ENCODE results near the gene VAC14.

The VAC14 gene

DNA sequence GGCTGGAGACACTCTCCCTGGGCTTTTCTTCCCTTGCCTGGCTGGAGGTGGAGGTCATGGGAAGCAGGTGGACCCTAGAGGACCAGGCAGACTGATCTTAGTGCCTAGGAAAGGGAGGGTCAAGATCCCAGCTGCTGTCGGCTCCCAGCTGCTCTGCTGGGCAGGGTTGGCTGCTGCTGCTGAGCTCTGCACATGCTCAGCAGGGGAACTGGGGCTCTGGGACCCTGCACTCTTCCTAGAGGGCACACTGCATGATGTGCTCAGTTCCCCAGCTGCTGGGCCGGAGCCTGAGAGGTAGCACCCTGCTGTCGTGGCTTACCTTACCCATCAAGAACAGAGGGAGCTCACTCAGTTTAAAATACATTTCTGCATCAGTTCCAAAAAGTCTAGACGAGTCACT, 34.3 kb downstream of the VAC14 start:
- Histone ChIP-seq H3K79me2 (ENCODE audit: insufficient read depth, low read length) (no peaks in the 10 kb centered on the region), H3K9me3 (ENCODE audit: insufficient read depth, low read depth, low read length) (no peaks in the 10 kb centered on the region), H3K27me3 (ENCODE audit: insufficient read depth, low read length, poor library complexity, severe bottlenecking) (no peaks in the 10 kb centered on the region), H3K4me1 (ENCODE audit: insufficient read depth, low read length, poor library complexity, severe bottlenecking) (no peaks in the 10 kb centered on the region), H3K4me3 (ENCODE audit: low read length, poor library complexity, severe bottlenecking) (no peak overlapping the region), H4K20me1 (ENCODE audit: insufficient read depth, low read length, poor library complexity, severe bottlenecking) (no peaks in the 10 kb centered on the region), H3K36me3 (ENCODE audit: insufficient read depth, low read length) (peaks cover 8% of the 10 kb centered on the region; the same call in 1 of the 2 replicates), H3K9me2 (replicated peaks; ENCODE audit: low read depth, low read length) (no peaks in the 10 kb centered on the region), H3K4me2 (ENCODE audit: low read depth, low read length, poor library complexity, severe bottlenecking) (no peak overlapping the region), H3F3A (ENCODE audit: low read depth) (no peaks in the 10 kb centered on the region), H2AFZ (ENCODE audit: low read length) (no peak overlapping the region), H3K9ac (ENCODE audit: low read depth, low read length, poor library complexity, severe bottlenecking) (no peak overlapping the region)
- TF ChIP-seq EZH2phosphoT487 (IDR thresholded peaks at IDR 0.05; ENCODE audit: borderline replicate concordance) = no peak
- TF ChIP-seq, protein P1, sequence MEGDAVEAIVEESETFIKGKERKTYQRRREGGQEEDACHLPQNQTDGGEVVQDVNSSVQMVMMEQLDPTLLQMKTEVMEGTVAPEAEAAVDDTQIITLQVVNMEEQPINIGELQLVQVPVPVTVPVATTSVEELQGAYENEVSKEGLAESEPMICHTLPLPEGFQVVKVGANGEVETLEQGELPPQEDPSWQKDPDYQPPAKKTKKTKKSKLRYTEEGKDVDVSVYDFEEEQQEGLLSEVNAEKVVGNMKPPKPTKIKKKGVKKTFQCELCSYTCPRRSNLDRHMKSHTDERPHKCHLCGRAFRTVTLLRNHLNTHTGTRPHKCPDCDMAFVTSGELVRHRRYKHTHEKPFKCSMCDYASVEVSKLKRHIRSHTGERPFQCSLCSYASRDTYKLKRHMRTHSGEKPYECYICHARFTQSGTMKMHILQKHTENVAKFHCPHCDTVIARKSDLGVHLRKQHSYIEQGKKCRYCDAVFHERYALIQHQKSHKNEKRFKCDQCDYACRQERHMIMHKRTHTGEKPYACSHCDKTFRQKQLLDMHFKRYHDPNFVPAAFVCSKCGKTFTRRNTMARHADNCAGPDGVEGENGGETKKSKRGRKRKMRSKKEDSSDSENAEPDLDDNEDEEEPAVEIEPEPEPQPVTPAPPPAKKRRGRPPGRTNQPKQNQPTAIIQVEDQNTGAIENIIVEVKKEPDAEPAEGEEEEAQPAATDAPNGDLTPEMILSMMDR (conservative IDR thresholded peaks at IDR 0.05; ENCODE audit: low read length) = no peak

DNA sequence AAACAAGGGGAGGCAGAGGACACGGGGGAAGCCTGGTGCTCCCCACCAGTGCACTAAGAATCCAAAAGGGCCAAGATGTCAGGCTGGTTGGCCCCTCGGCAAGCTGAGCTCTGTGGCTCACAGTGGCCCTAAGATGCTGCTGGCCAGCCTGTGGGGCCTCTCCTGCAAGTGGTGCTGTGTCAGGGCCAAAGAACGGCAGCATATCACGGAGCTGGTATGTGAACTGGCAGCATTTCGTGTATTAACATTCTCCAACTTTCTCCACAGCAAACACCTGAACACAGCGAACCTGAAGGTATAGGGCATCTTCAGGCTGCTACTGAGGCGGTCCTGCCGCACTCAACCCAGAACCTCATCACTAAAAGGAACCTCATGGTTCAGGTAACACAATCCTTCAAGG, 34.8 kb downstream of the VAC14 start:
- Histone ChIP-seq H2AFZ (ENCODE audit: low read length) (no peak overlapping the region), H4K20me1 (ENCODE audit: insufficient read depth, low read length, poor library complexity, severe bottlenecking) (no peaks in the 10 kb centered on the region), H3K9me2 (replicated peaks; ENCODE audit: low read depth, low read length) (no peaks in the 10 kb centered on the region), H3K27me3 (ENCODE audit: insufficient read depth, low read length, poor library complexity, severe bottlenecking) (no peaks in the 10 kb centered on the region), H3K4me3 (ENCODE audit: low read length, poor library complexity, severe bottlenecking) (no peak overlapping the region), H3F3A (ENCODE audit: low read depth) (no peaks in the 10 kb centered on the region), H3K9me3 (ENCODE audit: insufficient read depth, low read depth, low read length) (no peaks in the 10 kb centered on the region), H3K9ac (ENCODE audit: low read depth, low read length, poor library complexity, severe bottlenecking) (no peak overlapping the region), H3K4me2 (ENCODE audit: low read depth, low read length, poor library complexity, severe bottlenecking) (no peak overlapping the region), H3K79me2 (ENCODE audit: insufficient read depth, low read length) (no peaks in the 10 kb centered on the region), H3K4me1 (ENCODE audit: insufficient read depth, low read length, poor library complexity, severe bottlenecking) (no peaks in the 10 kb centered on the region), H3K36me3 (ENCODE audit: insufficient read depth, low read length) (peaks cover 8% of the 10 kb centered on the region; the same call in 1 of the 2 replicates)
- TF ChIP-seq, protein P1 (conservative IDR thresholded peaks at IDR 0.05; ENCODE audit: low read length) = no peak
- no peak for TF ChIP-seq EZH2phosphoT487 (IDR thresholded peaks at IDR 0.05; ENCODE audit: borderline replicate concordance)

DNA sequence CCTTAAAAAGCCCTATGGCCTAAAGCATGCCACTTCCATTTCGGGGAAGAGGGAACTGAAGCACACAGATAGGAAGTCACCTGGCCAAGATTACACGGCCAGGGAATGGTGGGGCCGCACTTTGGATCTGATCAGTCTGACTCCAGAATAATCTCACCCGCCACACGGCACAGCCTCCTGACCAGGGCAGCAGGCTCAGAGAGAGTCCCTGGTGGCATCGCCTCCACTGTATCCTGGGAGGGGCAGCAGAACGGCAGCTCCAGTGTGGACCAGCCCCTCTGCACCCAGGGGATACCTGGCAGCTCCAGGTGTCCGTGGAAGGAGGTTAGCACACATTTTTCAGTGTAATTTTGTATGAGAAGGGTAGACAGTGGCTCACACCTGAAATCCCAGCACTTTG, 35.5 kb downstream of the VAC14 start:
- H3K4me3 ChIP-seq (ENCODE audit: low read length, poor library complexity, severe bottlenecking) = no peak overlapping the region
- no peaks in the 10 kb centered on the region for H3K27me3 ChIP-seq (ENCODE audit: insufficient read depth, low read length, poor library complexity, severe bottlenecking)
- TF ChIP-seq, protein P1 (conservative IDR thresholded peaks at IDR 0.05; ENCODE audit: low read length) = no peak
- no peak for TF ChIP-seq EZH2phosphoT487 (IDR thresholded peaks at IDR 0.05; ENCODE audit: borderline replicate concordance)
- no peaks in the 10 kb centered on the region for H4K20me1 ChIP-seq (ENCODE audit: insufficient read depth, low read length, poor library complexity, severe bottlenecking)
- H3K9ac ChIP-seq (ENCODE audit: low read depth, low read length, poor library complexity, severe bottlenecking) = no peak overlapping the region
- no peaks in the 10 kb centered on the region for H3F3A ChIP-seq (ENCODE audit: low read depth)
- no peak overlapping the region for H3K4me2 ChIP-seq (ENCODE audit: low read depth, low read length, poor library complexity, severe bottlenecking)
- H2AFZ ChIP-seq (ENCODE audit: low read length) = no peak overlapping the region
- H3K9me3 ChIP-seq (ENCODE audit: insufficient read depth, low read depth, low read length) = no peaks in the 10 kb centered on the region
- no peaks in the 10 kb centered on the region for H3K9me2 ChIP-seq (replicated peaks; ENCODE audit: low read depth, low read length)
- H3K36me3 ChIP-seq (ENCODE audit: insufficient read depth, low read length) = peaks cover 13% of the 10 kb centered on the region; the same call in 1 of the 2 replicates
- H3K4me1 ChIP-seq (ENCODE audit: insufficient read depth, low read length, poor library complexity, severe bottlenecking) = no peaks in the 10 kb centered on the region
- H3K79me2 ChIP-seq (ENCODE audit: insufficient read depth, low read length) = no peaks in the 10 kb centered on the region
